Measurements from ENCODE around the gene C1QB. TPM values are rescaled to one million over a fixed set of nuclear protein-coding genes. Genes with fewer than 3 reads are reported as not detected.

C1QB gene
- 1.0 TPM in 1 of 2 replicates, not detected in the other for total RNA-seq

GRCh38 chr1:22652881-22653316, at the start of gene C1QB:
Gene C1QB, plus strand, starts transcription at chr1:22653236. Its CDS starts 6,227 bp downstream, at chr1:22659463.

GRCh38 chr1:22636353-22636752, 16.7 kb upstream of the C1QB start, which contains the start of gene C1QA:
Gene C1QA, plus strand, starts transcription at chr1:22636628. Its CDS starts 989 bp downstream, at chr1:22637617.

GRCh38 chr1:22643381-22643780, 9.7 kb upstream of the C1QB start, which contains the start of gene C1QC:
Gene C1QC, plus strand, starts transcription at chr1:22643633. Its CDS starts 391 bp downstream, at chr1:22644024.

GRCh38 chr1:22710701-22711049, 57.6 kb downstream of the C1QB start, which contains the start of gene EPHB2:
Gene EPHB2, plus strand, starts transcription at chr1:22710839. Its CDS starts 144 bp downstream, at chr1:22710983.

Small RNA genes within 50 kb of the gene (small RNA-seq; reads per million reads assigned to genes)
- not detected for gene MIR6127 (ENCODE audit: low replicate concordance)

Other genes with a start within 250 kb of the C1QB start
- gene ZBTB40, start 201.4 kb upstream of the C1QB start, total RNA-seq, result 12.0 and 16.9 TPM in 2 replicates
- gene EPHA8, start 89.7 kb upstream of the C1QB start, total RNA-seq, result not detected in 2 replicates
- gene C1QA, start 16.6 kb upstream of the C1QB start, total RNA-seq, result 0.57 TPM in 1 of 2 replicates, not detected in the other
- gene C1QC, start 9.6 kb upstream of the C1QB start, total RNA-seq, result 1.0 TPM in 1 of 2 replicates, not detected in the other
- 72.0 and 123 TPM in 2 replicates for gene EPHB2, start 57.6 kb downstream of the C1QB start, total RNA-seq